Body of pancreas (tissue), 4 donors: Measurements from ENCODE around the gene MAEA. TPM values are rescaled to one million over a fixed set of nuclear protein-coding genes. Genes with fewer than 3 reads are reported as not detected.
"Not testable (repeated sequence)": the region's sequence is repeated elsewhere in the genome, so short reads cannot be mapped to it uniquely, and the experiment has no call there.

Experiments used
- ATAC-seq: fragments of 150-250 bp; one replicate; pipeline ENCODE4 v1.9.1; 2016
- DNase-seq, 4 donors: peaks; one replicate each; pipeline ENCODE4 v3.0.0-alpha.2; 2019
- H3K27ac ChIP-seq, 4 donors: fragments of 200-600 bp; sonication (generic); 1 replicate in 3 of 4; 2 replicates in 1 of 4; pipeline versions ENCODE4 v1.5.1 to v1.6.1; 2016 to 2019; ENCODE audit warnings: mild to moderate bottlenecking in 1 of 4, mixed read lengths in 1 of 4, moderate library complexity in 1 of 4
- H3K27me3 ChIP-seq, 2 donors: fragments of 200-600 bp; sonication (generic); one replicate each; pipeline ENCODE4 v1.6.0; 2016; ENCODE audit warnings: mild to moderate bottlenecking in 1 of 2
- H3K36me3 ChIP-seq, 2 donors: fragments of 200-600 bp; sonication (generic); replicated peaks in 1 of 2; 2 replicates each; pipeline ENCODE4 v1.5.1; 2016; ENCODE audit warnings: low read depth in 2 of 2; ENCODE audit not compliant: insufficient read depth in 1 of 2
- H3K4me1 ChIP-seq: fragments of 200-600 bp; sonication (generic); one replicate; pipeline ENCODE4 v1.6.0; 2016
- H3K4me3 ChIP-seq, 2 donors: fragments of 200-600 bp; sonication (generic); 1 replicate in 1 of 2; 2 replicates in 1 of 2; pipeline ENCODE4 v1.5.1; 2016 to 2019
- H3K9me3 ChIP-seq, 3 donors: fragments of 200-600 bp; sonication (generic); 1 replicate in 2 of 3; 2 replicates in 1 of 3; pipeline ENCODE4 v1.5.1; 2016
- POLR2A ChIP-seq, 3 donors: fragments of 450-650 bp; IDR thresholded peaks; one replicate each; pipeline ENCODE4 v1.6.1; 2016; ENCODE audit warnings: antibody characterized with exemption in 3 of 3, mild to moderate bottlenecking in 2 of 3
- WGBS, 2 donors: methylation state at CpG; one replicate each; pipeline ENCODE4 v1.1.5; 2017; 5-methylcytosine and 5-hydroxymethylcytosine counted together
- intact Hi-C: fragments of 100-400 bp; cut with DNase I; formaldehyde crosslinking; loops from one replicate; pipeline ENCODE4 v1.15.1; 2023
- total RNA-seq, 2 donors: library from RNA; depleted of rRNA; stranded (reverse); fragments of >200 nt; gene quantifications; one replicate each; pipeline ENCODE4 v1.1.0, GENCODE V29; 2016
- TF ChIP-seq, protein P1 (sequence below), 7 experiments: fragments of 450-650 bp in 4 of 7; fragments of 200-600 bp in 3 of 7; sonication (generic) in 3 of 7; IDR thresholded peaks; one replicate each; pipeline ENCODE4 v1.5.1; 2016 to 2019; ENCODE audit warnings: antibody characterized with exemption in 7 of 7

The MAEA gene
- total RNA-seq, 2 donors from 2014 or later = 68.7 to 88.0 TPM

DNA sequence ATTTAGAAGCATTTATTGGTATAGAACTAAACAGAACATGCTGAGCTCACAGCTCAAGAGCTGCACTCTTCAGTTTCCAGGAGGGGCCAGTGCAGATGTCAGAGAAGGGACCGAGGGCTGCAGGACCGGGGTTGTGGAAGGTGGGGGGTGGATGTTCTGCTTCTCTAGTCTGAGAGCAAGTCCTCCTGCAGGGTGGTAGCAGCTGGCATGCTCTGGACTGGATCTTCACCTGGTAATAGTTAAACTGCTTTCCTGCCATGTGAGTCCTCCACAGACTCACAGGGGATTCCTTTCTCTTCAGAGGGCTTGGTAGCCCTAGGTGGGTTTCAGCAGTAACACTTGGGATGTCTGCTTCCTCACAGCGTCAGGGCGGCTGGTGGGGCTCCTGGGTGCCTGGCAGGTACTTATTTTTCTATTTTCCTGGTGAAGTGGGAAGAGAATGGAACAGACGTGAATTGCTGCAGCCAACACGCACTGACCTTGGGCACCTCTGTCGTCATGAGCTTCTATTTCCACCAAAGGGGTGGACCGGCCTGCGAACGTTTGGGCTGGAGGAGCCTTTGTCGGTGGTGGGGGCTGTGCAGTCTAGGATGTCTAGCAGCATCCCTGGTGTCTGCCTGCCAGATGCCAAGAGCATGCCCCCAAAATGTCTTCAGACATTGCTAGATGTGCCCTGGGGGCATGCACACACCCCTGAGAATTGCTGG, 2.5 kb downstream of the MAEA start:
- WGBS, 2 donors = 43 to 57% methylated on average over 6 to 11 of the region's 11 CpGs
- intact Hi-C loops = no loop called here
- ATAC-seq = no peak
- no peak for DNase-seq
- Histone ChIP-seq H3K27me3 (no peaks in the 10 kb centered on the region), H3K4me1 (peaks cover 47% of the 10 kb centered on the region), H3K36me3 (no peaks in the 10 kb centered on the region), H3K9me3 (no peaks in the 10 kb centered on the region), H3K27ac (peak overlapping the region in 1 of 4 donors; percentile 27), H3K4me3 (no peak overlapping the region)
- TF ChIP-seq POLR2A (IDR thresholded peaks at IDR 0.05) = no peak
- TF ChIP-seq, protein P1, sequence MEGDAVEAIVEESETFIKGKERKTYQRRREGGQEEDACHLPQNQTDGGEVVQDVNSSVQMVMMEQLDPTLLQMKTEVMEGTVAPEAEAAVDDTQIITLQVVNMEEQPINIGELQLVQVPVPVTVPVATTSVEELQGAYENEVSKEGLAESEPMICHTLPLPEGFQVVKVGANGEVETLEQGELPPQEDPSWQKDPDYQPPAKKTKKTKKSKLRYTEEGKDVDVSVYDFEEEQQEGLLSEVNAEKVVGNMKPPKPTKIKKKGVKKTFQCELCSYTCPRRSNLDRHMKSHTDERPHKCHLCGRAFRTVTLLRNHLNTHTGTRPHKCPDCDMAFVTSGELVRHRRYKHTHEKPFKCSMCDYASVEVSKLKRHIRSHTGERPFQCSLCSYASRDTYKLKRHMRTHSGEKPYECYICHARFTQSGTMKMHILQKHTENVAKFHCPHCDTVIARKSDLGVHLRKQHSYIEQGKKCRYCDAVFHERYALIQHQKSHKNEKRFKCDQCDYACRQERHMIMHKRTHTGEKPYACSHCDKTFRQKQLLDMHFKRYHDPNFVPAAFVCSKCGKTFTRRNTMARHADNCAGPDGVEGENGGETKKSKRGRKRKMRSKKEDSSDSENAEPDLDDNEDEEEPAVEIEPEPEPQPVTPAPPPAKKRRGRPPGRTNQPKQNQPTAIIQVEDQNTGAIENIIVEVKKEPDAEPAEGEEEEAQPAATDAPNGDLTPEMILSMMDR (IDR thresholded peaks at IDR 0.05) = no peak

DNA sequence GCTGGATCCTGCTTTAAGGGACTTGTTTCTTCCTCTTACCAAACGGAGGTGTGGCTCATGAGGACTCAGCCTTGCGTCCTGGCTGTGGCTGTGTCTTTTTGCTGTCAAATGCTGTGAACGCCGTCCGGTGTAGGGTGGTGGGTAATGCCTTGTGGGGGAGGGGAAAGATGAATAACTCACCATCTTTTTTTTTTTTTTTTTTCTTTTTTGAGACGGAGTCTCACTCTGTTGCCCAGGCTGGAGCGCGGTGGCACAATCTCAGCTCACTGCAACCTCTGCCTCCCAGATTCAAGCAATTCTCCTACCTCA, 3.0 kb downstream of the MAEA start:
- H3K36me3 ChIP-seq, H3K4me3 ChIP-seq, ATAC-seq, DNase-seq, H3K27me3 ChIP-seq, H3K9me3 ChIP-seq, intact Hi-C loops: not testable (repeated sequence)
- peak overlapping the region in 1 of 4 donors; percentile 27 for H3K27ac ChIP-seq
- peaks cover 47% of the 10 kb centered on the region for H3K4me1 ChIP-seq
- 89 to 90% methylated on average over 8 of the region's 8 CpGs for WGBS, 2 donors

DNA sequence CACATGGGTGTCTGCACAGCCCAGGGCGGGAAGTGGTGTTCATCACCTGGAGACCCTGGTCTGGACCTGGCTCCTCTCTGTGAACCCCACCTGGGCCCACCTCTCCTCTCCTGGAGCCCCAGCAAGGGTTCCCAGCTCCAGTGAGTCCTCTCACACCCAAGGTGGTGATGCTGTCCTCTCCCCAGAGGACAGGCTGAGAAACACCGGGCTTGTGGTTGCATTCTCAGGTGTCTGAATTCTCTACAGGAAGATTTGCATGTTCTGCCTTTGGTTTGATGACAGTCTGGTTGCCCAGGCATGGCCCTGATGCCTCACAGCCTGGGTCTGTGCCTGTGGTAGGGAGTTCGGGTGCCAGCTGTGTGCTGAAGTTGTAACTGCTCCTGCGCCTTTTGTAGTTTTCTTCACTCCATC, 3.8 kb downstream of the MAEA start:
- peaks cover 47% of the 10 kb centered on the region for H3K4me1 ChIP-seq
- DNase-seq (no peak), ATAC-seq (no peak)
- H3K27me3 ChIP-seq = no peaks in the 10 kb centered on the region
- intact Hi-C loops = no loop called here
- peak overlapping the region in 1 of 4 donors; percentile 50 for H3K27ac ChIP-seq
- no peaks in the 10 kb centered on the region for H3K9me3 ChIP-seq
- 72 to 93% methylated on average over 3 to 4 of the region's 4 CpGs for WGBS, 2 donors
- no peak overlapping the region for H3K4me3 ChIP-seq
- peaks cover 0 to 4% of the 10 kb centered on the region in 2 donors for H3K36me3 ChIP-seq
- TF ChIP-seq, protein P1 (IDR thresholded peaks at IDR 0.05) = no peak
- no peak for TF ChIP-seq POLR2A (IDR thresholded peaks at IDR 0.05)

DNA sequence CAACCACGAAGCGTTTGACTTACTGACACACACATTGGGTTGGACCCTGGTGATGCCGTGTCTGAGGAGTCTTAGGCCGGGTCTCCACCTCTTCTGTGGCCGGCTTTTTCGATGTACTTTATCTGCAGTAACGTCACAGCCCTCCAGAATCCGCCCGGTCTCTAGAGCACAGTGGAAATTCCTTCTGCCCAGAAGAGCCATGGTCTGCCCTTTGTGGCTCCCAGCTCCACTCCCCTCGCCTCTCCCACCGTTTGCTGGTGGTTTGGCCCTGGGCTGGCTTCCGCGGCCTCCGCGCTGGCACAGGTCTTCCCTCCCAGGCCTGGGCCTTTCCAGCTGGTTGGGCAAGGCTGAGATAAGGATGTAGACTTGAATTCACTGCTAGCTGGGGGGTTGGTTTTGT, 4.3 kb downstream of the MAEA start:
- intact Hi-C loops = no loop called here
- TF ChIP-seq, protein P1 (IDR thresholded peaks at IDR 0.05) = no peak
- TF ChIP-seq POLR2A (IDR thresholded peaks at IDR 0.05) = no peak
- peak in 3 of 4 donors; percentile 51 to 59 (median 58) for DNase-seq
- no peak for ATAC-seq
- Histone ChIP-seq H3K27ac (peak overlapping the region in 1 of 4 donors; percentile 50), H3K4me3 (no peak overlapping the region), H3K27me3 (no peaks in the 10 kb centered on the region), H3K36me3 (peaks cover 0 to 4% of the 10 kb centered on the region in 2 donors), H3K9me3 (no peaks in the 10 kb centered on the region), H3K4me1 (peaks cover 48% of the 10 kb centered on the region)
- 34 to 49% methylated on average over 15 of the region's 15 CpGs for WGBS, 2 donors

DNA sequence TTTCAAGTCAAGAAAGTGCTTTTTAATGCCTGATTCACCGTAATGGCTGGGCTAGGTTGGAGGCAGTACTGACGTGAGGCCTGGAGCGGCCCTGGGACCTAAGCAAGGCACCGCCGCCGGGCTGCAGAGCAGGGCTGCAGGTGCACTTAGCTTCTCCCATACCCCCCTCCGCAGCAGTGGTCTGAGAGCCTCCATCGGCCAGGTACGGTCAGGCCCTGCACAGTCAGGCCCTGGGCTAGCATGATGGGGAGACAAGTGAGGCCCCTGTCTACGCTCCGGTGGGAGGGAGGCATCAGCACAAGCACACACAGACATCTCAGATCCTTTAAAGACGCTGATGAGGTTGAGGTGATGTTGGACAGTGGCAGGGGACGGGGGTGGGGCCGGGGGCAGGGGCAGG, 4.7 kb downstream of the MAEA start:
- H3K36me3 ChIP-seq = peaks cover 0 to 4% of the 10 kb centered on the region in 2 donors
- ATAC-seq (no peak), DNase-seq (no peak)
- no peaks in the 10 kb centered on the region for H3K27me3 ChIP-seq
- H3K9me3 ChIP-seq = no peaks in the 10 kb centered on the region
- intact Hi-C loops = no loop called here
- H3K27ac ChIP-seq = peak overlapping the region in 1 of 4 donors; percentile 50
- TF ChIP-seq, protein P1 (IDR thresholded peaks at IDR 0.05) = no peak
- no peak for TF ChIP-seq POLR2A (IDR thresholded peaks at IDR 0.05)
- 75 to 76% methylated on average over 8 to 13 of the region's 14 CpGs for WGBS, 2 donors
- H3K4me3 ChIP-seq = no peak overlapping the region
- H3K4me1 ChIP-seq = peaks cover 50% of the 10 kb centered on the region
